Stimulated activated CD8-positive, alpha-beta memory T cell treated with anti-CD3 and anti-CD28 coated beads, Interleukin-7, amount 100 ng/mL, for 48 hours (primary cell): ENCODE measurements around the gene NEIL3.

Experiments
- DNase-seq, 2 donors: peaks; one replicate each; pipeline ENCODE4 v3.0.0-alpha.2; 2020; ENCODE audit warnings: low read depth in 1 of 2; ENCODE audit errors: extremely low read depth in 1 of 2

Gene NEIL3

GRCh38 chr4:177309522-177310371 is at the start of gene NEIL3:
Gene NEIL3, plus strand, starts transcription at chr4:177309874. Its CDS starts 80 bp downstream, at chr4:177309954.
- peak; percentile 89 to 93 for DNase-seq

- DNase-seq = no peak
Measured at GRCh38 chr4:177263818-177264217, 45.9 kb upstream of the NEIL3 start.

- no peak for DNase-seq
Measured at GRCh38 chr4:177264788-177265422, 44.8 kb upstream of the NEIL3 start.

- DNase-seq = no peak
Measured at GRCh38 chr4:177265729-177266128, 43.9 kb upstream of the NEIL3 start.

GRCh38 chr4:177266506-177266905 is 43.2 kb upstream of the NEIL3 start:
- DNase-seq = no peak

GRCh38 chr4:177267911-177268310 is 41.8 kb upstream of the NEIL3 start:
- no peak for DNase-seq

- DNase-seq = no peak
Measured at GRCh38 chr4:177271091-177271490, 38.6 kb upstream of the NEIL3 start.

- DNase-seq = no peak
Measured at GRCh38 chr4:177271915-177272766, 37.5 kb upstream of the NEIL3 start.

- DNase-seq = no peak
Measured at GRCh38 chr4:177275999-177276398, 33.7 kb upstream of the NEIL3 start.

- no peak for DNase-seq
Measured at GRCh38 chr4:177281351-177281909, 28.2 kb upstream of the NEIL3 start.

GRCh38 chr4:177282284-177282835 is 27.3 kb upstream of the NEIL3 start:
- no peak for DNase-seq

- DNase-seq = no peak
Measured at GRCh38 chr4:177283167-177283566, 26.5 kb upstream of the NEIL3 start.

- no peak for DNase-seq
Measured at GRCh38 chr4:177285953-177286352, 23.7 kb upstream of the NEIL3 start.

- DNase-seq = no peak
Measured at GRCh38 chr4:177287255-177287654, 22.4 kb upstream of the NEIL3 start.

GRCh38 chr4:177288335-177288734 is 21.3 kb upstream of the NEIL3 start:
- DNase-seq = no peak

GRCh38 chr4:177290780-177291179 is 18.9 kb upstream of the NEIL3 start:
- no peak for DNase-seq

GRCh38 chr4:177292171-177292570 is 17.5 kb upstream of the NEIL3 start:
- no peak for DNase-seq

GRCh38 chr4:177293208-177294033 is 16.3 kb upstream of the NEIL3 start:
- no peak for DNase-seq

GRCh38 chr4:177297785-177298391 is 11.8 kb upstream of the NEIL3 start:
- DNase-seq = no peak
